ENCODE results near the gene CRABP2.

CRABP2 gene

DNA sequence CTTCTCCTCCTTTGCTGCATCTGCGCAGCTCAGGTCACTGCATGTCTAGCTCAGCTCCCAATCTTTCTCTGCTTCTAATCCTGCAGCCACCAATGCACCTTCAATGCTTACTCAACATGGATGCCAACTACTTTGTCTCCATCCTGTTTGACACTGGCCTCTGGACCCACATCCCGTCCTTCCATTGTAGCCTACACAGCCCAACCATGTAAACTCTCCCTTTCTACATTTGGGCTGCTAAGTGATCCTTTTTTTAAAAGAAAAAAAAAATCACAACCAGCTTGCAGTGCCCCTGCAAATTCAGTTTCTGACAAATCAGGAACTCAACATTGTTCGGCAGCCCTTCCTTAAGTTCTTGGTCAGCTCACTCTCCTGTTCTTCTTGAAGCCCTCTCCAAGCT lies 9.4 kb upstream of the CRABP2 start:
- Histone ChIP-seq H3K9me3 (ENCODE audit: control insufficient read depth, low read length) (no peaks in the 10 kb centered on the region), H3K36me3 (ENCODE audit: control insufficient read depth, insufficient read depth, low read length) (no peaks in the 10 kb centered on the region), H3K9ac (ENCODE audit: low read length) (no peak overlapping the region), H3K4me3 (ENCODE audit: low read length) (no peak overlapping the region), H3K4me1 (ENCODE audit: control insufficient read depth, insufficient read depth, low read length) (peaks cover 9% of the 10 kb centered on the region), H3K27me3 (ENCODE audit: control insufficient read depth, insufficient read depth, low read length) (no peaks in the 10 kb centered on the region)

DNA sequence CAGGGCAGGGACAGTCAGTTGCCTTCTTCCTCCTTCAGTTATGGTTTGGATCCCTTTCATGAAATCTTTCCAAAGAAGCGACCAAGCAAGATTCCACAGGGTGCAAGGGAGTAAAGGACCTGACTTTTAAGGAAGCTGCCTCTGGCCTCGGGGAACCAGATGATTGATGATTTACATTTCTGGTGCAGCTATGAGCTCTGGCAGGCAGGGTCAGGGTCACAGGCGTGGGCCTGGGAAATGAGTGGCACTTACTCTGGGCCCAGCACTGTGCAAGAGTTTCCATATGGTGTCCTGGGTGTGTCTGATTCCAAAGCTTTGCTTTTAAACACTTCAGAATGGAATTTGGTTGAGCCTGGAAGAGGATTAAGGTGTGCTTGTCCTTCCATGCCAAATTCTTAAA lies 7.2 kb upstream of the CRABP2 start:
- H3K4me1 ChIP-seq (ENCODE audit: control insufficient read depth, insufficient read depth, low read length): peaks cover 28% of the 10 kb centered on the region
- no peaks in the 10 kb centered on the region for H3K27me3 ChIP-seq (ENCODE audit: control insufficient read depth, insufficient read depth, low read length)
- no peaks in the 10 kb centered on the region for H3K9me3 ChIP-seq (ENCODE audit: control insufficient read depth, low read length)
- H3K36me3 ChIP-seq (ENCODE audit: control insufficient read depth, insufficient read depth, low read length): no peaks in the 10 kb centered on the region
- H3K4me3 ChIP-seq (ENCODE audit: low read length): no peak overlapping the region
- no peak overlapping the region for H3K9ac ChIP-seq (ENCODE audit: low read length)

DNA sequence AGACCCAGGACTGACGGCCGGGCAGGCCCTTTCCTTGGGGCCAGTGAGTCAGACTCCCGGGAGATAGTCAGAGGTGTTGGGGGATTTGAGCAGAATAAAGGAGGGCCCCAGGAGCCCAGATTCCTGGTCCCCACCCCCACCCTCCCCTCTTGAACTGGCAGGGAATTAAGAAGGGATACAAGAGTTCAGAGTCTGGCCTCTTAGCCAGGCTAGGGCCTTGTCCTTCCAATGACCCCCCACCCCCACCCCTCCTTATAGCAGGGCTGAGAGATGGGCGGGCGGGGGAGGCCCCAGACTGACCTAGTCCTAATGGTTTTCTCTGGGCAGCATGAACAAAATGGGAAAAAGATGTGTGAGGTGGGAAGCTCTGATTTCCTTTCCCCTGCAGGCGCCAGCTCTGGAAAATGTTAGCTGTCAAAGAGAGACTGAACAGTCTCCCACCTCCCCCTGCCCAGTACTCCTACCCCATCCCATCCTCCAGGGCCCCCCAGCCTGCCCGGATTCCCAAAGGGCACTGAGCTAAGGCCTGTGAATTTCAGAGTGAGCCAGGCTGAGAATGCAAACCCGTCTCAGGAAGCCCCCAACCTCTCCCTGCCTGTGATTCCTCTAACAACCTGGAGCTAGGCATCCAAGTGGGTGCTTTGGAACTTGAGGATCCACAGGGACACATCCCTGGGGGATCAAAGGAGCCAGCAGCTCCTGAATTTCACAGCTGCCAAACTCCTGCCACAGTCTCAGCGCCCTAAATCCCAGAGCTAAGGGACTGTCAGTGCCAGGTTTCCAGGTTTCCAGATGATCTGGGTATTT lies 5.8 kb upstream of the CRABP2 start:
- peaks cover 3% of the 10 kb centered on the region for H3K27me3 ChIP-seq (ENCODE audit: control insufficient read depth, insufficient read depth, low read length)
- no peaks in the 10 kb centered on the region for H3K36me3 ChIP-seq (ENCODE audit: control insufficient read depth, insufficient read depth, low read length)
- no peak overlapping the region for H3K9ac ChIP-seq (ENCODE audit: low read length)
- peaks cover 39% of the 10 kb centered on the region for H3K4me1 ChIP-seq (ENCODE audit: control insufficient read depth, insufficient read depth, low read length)
- no peaks in the 10 kb centered on the region for H3K9me3 ChIP-seq (ENCODE audit: control insufficient read depth, low read length)
- H3K4me3 ChIP-seq (ENCODE audit: low read length): no peak overlapping the region

DNA sequence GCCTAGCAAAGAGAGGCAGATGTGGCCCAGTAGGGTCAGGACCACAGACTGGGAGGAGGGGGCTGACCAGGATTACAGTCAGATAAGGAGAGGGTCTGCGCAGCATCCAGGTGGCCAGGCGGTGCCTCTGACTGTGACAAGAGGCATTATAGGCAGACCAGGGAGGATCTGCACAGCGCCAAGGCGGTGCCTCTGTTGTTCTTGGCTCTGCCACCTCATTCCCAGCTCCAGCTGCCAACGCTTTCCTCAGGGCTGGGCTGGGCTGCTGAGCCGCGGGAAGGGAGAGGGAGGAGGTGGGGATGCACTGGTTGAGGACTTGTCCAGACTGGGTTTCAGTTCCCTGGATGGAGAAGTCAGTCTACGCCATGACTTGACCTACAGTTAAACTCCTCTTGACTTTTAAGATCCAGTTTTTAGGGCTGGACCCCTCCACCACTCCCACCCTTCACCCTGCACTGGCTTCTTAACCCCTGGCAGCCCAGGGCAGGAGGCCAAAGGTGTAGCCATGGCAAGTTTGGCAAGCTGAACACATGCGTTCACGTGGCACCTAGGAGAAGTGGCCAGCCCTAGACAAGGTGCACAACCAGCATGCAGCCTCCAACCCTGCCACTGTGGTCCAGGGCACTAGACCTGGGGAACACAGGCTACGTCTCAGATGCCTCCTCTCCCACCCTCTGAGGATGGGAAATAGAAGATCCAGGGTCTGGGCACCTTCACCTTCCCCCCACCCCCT lies 4.5 kb upstream of the CRABP2 start:
- Histone ChIP-seq H3K4me3 (ENCODE audit: low read length) (no peak overlapping the region), H3K4me1 (ENCODE audit: control insufficient read depth, insufficient read depth, low read length) (peaks cover 52% of the 10 kb centered on the region), H3K9ac (ENCODE audit: low read length) (no peak overlapping the region)

DNA sequence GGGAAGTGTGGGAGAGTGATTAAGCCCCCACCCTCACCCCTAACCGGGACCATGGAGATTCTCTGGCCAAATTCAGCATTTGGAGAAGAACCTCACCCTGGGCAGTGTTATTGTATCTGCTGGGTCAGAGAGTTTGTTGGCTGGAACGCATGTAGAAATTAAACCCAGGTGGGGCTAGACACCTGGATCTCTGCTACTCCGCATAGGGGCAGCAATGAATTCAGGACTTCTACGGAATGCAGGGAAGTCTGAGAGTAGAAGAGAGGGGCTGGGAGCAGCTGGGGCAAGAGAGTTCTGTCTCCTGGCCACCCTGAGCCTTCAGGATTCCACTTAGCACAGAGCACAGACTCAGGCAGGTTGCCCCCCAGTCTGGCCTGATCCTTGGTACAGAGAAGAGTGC lies 3.6 kb upstream of the CRABP2 start:
- Histone ChIP-seq H3K36me3 (ENCODE audit: control insufficient read depth, insufficient read depth, low read length) (no peaks in the 10 kb centered on the region), H3K27me3 (ENCODE audit: control insufficient read depth, insufficient read depth, low read length) (peaks cover 25% of the 10 kb centered on the region), H3K4me3 (ENCODE audit: low read length) (no peak overlapping the region), H3K4me1 (ENCODE audit: control insufficient read depth, insufficient read depth, low read length) (peaks cover 59% of the 10 kb centered on the region), H3K9ac (ENCODE audit: low read length) (no peak overlapping the region), H3K9me3 (ENCODE audit: control insufficient read depth, low read length) (no peaks in the 10 kb centered on the region)

More for the DNA sequence above, 4.5 kb upstream of the CRABP2 start:
- Histone ChIP-seq H3K9me3 (ENCODE audit: control insufficient read depth, low read length) (no peaks in the 10 kb centered on the region), H3K27me3 (ENCODE audit: control insufficient read depth, insufficient read depth, low read length) (peaks cover 16% of the 10 kb centered on the region), H3K36me3 (ENCODE audit: control insufficient read depth, insufficient read depth, low read length) (no peaks in the 10 kb centered on the region)

DNA sequence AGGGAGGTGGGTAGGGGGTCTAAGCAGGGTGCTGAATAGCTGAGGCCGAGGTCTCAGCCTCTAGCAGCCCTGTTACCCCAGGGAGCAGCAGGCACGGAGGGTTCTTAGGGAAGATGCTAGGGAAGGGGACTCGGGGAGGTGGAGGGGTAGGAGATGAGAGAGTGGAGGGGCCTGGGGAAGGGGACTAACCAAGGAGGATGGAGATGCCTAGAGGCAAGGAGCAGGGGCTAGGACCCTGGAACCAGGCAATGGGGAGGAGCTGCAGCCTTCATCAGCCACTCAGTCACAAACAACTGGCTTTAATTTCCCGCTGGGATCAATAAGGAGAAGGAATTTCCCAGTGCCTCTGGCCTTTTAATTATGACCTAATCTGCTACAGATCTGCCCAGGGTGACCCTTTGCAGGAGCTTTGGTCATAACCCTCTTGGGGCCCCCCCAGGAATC lies 2.9 kb upstream of the CRABP2 start:
- H3K4me1 ChIP-seq (ENCODE audit: control insufficient read depth, insufficient read depth, low read length): peaks cover 59% of the 10 kb centered on the region

DNA sequence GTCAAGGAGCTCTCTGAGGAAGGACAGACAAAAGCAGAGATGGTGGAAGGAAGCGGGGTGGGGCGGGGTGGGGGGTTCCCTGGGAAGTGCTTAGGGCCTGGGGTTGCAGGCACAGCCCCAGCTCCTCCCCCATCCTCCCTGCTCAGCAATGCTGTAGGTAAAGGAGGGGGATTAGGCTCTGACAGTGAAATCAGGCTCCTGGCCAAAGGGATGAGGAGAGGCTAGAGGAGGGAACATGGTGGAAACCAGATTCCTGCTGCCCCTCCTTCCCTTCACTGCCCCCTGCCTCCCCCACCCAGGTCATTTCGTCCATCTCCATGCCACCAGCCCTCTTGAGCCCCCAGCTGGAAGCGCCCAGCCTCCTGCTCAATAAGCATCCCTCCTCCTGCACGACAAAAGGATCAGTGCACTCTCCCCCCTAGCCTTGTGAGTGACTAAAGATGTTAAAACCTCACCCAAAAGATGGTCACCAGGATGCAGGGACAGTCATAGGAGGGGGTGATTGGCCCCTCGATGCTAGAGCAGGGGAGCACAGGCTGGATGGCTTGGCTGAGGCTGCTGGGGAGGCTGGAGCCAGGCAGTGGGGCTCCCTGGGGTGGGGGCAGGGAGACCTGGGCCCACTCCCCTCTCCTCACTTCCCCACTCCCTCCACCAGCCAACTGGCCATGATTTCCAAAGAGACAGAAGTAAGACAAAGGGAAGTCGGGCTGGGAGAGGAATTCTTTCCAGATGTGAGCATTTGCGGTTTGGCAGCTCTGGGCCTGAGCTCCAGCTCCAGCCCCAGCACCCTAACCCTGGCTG lies 2.2 kb upstream of the CRABP2 start:
- Histone ChIP-seq H3K27me3 (ENCODE audit: control insufficient read depth, insufficient read depth, low read length) (peaks cover 36% of the 10 kb centered on the region), H3K4me3 (ENCODE audit: low read length) (no peak overlapping the region), H3K9me3 (ENCODE audit: control insufficient read depth, low read length) (no peaks in the 10 kb centered on the region), H3K36me3 (ENCODE audit: control insufficient read depth, insufficient read depth, low read length) (no peaks in the 10 kb centered on the region), H3K9ac (ENCODE audit: low read length) (no peak overlapping the region), H3K4me1 (ENCODE audit: control insufficient read depth, insufficient read depth, low read length) (peaks cover 59% of the 10 kb centered on the region)

More for the DNA sequence above, 2.9 kb upstream of the CRABP2 start:
- H3K36me3 ChIP-seq (ENCODE audit: control insufficient read depth, insufficient read depth, low read length): no peaks in the 10 kb centered on the region
- no peak overlapping the region for H3K4me3 ChIP-seq (ENCODE audit: low read length)
- no peaks in the 10 kb centered on the region for H3K9me3 ChIP-seq (ENCODE audit: control insufficient read depth, low read length)
- H3K27me3 ChIP-seq (ENCODE audit: control insufficient read depth, insufficient read depth, low read length): peaks cover 33% of the 10 kb centered on the region
- no peak overlapping the region for H3K9ac ChIP-seq (ENCODE audit: low read length)

DNA sequence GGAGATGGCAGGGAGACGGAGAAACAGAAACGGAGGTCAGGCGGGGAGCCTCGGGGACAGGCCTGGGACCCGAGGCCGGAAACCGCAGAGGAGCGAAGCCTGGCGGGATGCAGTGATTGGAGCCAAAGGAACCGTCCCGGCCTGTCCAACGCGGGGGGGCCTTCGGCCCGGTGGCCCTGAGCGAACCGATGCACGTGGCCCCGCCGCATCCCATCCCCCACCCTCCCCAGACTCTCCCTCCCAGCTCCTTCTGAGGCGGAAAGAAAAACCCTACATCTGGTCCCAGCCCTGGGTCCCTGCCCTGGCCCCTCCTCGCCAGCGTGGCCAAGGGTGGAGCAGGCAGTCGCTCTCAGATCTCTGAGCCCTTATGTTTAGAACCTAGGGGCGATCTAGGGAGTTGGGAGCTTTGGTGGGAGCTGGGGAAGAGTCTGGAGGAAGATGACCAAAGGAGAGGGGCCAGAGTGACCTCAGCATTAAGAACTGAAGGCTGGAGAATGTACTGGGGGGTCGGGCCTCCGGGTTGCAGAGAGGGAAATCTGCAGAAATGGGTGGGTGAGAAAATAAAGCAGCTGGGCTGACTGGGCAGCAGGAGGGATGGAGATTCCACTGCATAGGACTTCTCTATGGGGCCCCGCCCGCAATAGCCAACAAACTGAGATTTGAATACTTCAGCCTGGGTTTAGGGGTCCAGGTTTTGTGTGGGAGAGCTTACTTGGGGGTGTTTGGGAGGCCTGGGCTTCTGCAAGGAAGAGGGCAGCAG lies 1.5 kb upstream of the CRABP2 start:
- H3K4me3 ChIP-seq (ENCODE audit: low read length): peak overlapping the region; percentile 20
- H3K9ac ChIP-seq (ENCODE audit: low read length): peak overlapping the region; percentile 58
- no peaks in the 10 kb centered on the region for H3K36me3 ChIP-seq (ENCODE audit: control insufficient read depth, insufficient read depth, low read length)
- peaks cover 36% of the 10 kb centered on the region for H3K27me3 ChIP-seq (ENCODE audit: control insufficient read depth, insufficient read depth, low read length)
- H3K4me1 ChIP-seq (ENCODE audit: control insufficient read depth, insufficient read depth, low read length): peaks cover 59% of the 10 kb centered on the region
- no peaks in the 10 kb centered on the region for H3K9me3 ChIP-seq (ENCODE audit: control insufficient read depth, low read length)

DNA sequence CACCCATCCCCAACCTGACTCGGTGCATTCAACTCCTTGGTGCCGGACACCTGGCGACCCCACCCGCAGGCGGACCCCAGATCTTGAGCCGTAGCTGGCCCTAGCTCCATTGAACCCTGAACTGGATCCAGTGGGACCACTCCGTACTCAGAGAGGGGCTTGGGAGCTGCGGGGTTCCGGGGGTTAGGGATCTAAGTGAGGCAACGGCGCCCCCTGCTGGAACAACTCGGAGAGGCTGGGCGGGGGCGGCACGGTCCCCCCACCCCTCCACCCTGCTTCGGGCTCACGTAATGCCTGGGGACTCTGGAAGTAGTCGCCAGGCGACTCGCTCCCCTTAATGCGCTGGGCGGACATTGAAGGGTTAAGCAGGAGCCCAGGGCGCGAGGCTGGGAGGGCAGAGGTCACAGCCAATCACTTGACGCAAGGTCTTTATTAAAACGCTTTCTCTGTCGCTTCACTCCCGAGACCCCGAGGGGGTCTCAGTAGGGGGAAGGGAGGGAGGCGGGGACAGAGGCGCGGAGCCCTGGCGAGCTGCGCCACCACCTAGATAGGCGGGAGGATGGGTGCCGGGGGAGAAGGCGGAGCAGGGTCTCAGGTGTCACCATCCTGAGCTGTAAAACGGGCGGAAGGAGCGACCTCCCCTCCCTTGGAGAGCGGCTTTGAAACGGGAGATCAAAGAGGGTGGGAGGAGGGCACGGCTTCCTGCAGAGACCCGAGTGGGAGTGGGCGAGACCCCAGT lies 704 bp upstream of the CRABP2 start:
- Histone ChIP-seq H3K4me3 (ENCODE audit: low read length) (peak overlapping the region; percentile 20), H3K4me1 (ENCODE audit: control insufficient read depth, insufficient read depth, low read length) (peaks cover 59% of the 10 kb centered on the region), H3K9me3 (ENCODE audit: control insufficient read depth, low read length) (no peaks in the 10 kb centered on the region), H3K36me3 (ENCODE audit: control insufficient read depth, insufficient read depth, low read length) (no peaks in the 10 kb centered on the region), H3K27me3 (ENCODE audit: control insufficient read depth, insufficient read depth, low read length) (peaks cover 36% of the 10 kb centered on the region), H3K9ac (ENCODE audit: low read length) (peak overlapping the region; percentile 58)

DNA sequence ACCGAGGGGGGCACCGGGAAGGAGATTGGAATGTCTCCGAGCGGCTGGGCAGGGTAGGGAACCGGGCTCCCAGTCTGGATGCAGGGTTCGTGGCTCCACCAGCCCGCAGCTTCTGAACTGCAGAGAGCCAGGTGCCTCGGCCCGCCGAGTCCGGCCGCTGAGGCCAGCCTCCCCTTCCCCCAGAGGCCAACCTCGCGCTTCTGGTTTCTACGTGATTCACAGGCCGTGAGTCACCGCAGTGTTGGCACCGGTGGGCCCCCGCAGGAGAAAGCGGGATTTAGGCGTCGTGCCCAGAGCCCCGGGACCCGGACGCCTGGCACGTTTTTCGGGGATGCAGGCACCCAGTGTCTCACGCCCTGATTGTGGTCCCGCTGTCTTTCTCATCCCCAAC lies 458 bp downstream of the CRABP2 start:
- peak overlapping the region; percentile 58 for H3K9ac ChIP-seq (ENCODE audit: low read length)

DNA sequence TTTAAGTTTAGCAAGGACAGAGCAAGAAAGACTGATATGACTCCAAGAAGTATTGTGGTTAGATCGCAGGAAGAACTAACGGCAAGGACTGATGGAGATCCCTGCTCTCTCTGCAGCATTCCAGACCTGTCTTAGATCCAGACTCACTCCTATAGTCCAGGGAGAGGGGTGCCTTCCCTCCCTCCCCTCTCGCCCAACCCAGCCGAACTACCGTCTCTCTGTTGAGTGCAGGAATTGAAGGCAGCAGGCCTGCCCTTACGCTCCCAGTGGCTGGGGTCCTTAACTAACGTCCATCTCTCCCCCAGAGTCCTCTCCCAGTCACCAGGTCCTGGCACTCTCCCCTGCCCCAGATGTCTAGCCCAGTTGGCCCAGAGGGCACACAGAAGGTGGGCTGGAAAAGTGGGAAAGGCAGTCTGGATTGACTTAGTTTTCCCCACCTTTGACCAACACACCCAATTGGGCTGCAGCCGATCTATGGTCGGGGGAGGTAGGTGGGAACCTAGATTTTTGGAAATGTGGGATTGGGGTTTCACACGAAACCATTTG lies 1.1 kb downstream of the CRABP2 start:
- Histone ChIP-seq H3K4me3 (ENCODE audit: low read length) (no peak overlapping the region), H3K36me3 (ENCODE audit: control insufficient read depth, insufficient read depth, low read length) (no peaks in the 10 kb centered on the region), H3K9me3 (ENCODE audit: control insufficient read depth, low read length) (no peaks in the 10 kb centered on the region), H3K4me1 (ENCODE audit: control insufficient read depth, insufficient read depth, low read length) (peaks cover 44% of the 10 kb centered on the region), H3K27me3 (ENCODE audit: control insufficient read depth, insufficient read depth, low read length) (peaks cover 43% of the 10 kb centered on the region), H3K9ac (ENCODE audit: low read length) (no peak overlapping the region)

More for the DNA sequence above, 458 bp downstream of the CRABP2 start:
- no peaks in the 10 kb centered on the region for H3K36me3 ChIP-seq (ENCODE audit: control insufficient read depth, insufficient read depth, low read length)
- H3K27me3 ChIP-seq (ENCODE audit: control insufficient read depth, insufficient read depth, low read length): peaks cover 43% of the 10 kb centered on the region
- H3K4me1 ChIP-seq (ENCODE audit: control insufficient read depth, insufficient read depth, low read length): peaks cover 51% of the 10 kb centered on the region
- H3K9me3 ChIP-seq (ENCODE audit: control insufficient read depth, low read length): no peaks in the 10 kb centered on the region
- H3K4me3 ChIP-seq (ENCODE audit: low read length): peak overlapping the region; percentile 20
